ENCODE measurements around the gene GCN1. TPM values are rescaled to one million over a fixed set of nuclear protein-coding genes. Genes with fewer than 3 reads are reported as not detected.

GCN1 gene
- total RNA-seq, 4 donors from 2014 or later: 52.5 to 99.4 (median 72.1) TPM

DNA sequence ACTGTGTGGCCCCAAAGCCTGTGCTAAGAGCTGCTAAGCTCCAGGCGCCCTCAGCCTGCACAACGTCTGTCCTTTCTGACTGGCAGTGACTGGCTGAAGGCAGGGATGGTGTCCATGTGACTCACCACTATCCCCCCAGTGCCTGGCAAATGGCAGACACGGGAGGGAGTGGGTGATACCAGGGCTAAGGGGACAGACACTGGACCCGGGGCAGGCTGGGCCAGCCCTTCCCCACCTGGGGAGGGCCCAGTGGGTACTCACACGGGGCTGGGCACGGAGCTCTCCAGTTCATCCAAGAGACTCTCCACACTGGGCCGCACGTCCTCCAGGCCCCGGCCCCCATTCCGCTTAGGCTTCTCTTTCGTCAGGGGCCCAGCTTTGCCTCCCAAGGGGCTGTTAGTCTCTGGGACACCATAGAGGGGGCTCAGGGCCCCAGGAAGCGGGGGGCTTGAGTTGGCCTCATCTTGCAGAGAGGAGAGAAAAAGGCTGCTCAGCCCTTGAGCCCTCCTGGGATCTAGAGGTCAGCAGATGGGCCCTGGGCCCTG, 27.8 kb upstream of the GCN1 start:
- ATAC-seq (ENCODE audit: low FRiP score) (no peak), DNase-seq (ENCODE audit: low spot score) (no peak)
- TF ChIP-seq, protein P1, sequence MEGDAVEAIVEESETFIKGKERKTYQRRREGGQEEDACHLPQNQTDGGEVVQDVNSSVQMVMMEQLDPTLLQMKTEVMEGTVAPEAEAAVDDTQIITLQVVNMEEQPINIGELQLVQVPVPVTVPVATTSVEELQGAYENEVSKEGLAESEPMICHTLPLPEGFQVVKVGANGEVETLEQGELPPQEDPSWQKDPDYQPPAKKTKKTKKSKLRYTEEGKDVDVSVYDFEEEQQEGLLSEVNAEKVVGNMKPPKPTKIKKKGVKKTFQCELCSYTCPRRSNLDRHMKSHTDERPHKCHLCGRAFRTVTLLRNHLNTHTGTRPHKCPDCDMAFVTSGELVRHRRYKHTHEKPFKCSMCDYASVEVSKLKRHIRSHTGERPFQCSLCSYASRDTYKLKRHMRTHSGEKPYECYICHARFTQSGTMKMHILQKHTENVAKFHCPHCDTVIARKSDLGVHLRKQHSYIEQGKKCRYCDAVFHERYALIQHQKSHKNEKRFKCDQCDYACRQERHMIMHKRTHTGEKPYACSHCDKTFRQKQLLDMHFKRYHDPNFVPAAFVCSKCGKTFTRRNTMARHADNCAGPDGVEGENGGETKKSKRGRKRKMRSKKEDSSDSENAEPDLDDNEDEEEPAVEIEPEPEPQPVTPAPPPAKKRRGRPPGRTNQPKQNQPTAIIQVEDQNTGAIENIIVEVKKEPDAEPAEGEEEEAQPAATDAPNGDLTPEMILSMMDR (IDR thresholded peaks at IDR 0.05): no peak

DNA sequence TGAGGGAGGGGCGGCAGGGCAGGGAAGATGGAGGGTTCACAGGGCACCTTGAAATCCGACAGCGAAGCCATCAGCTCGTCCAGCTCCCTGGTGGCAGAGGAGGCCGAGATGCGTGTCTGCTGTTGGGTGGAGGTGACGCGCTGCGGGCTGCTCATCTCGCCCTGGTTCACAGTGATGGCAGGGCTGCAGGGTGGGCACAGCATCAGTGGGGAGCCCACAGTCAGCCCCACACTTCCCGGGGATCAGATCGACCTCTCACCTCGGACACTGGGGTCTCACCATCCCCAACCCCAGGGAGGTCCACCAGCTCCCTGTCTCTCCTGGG, 27.0 kb upstream of the GCN1 start:
- DNase-seq (ENCODE audit: low spot score): no peak
- no peak for ATAC-seq (ENCODE audit: low FRiP score)

DNA sequence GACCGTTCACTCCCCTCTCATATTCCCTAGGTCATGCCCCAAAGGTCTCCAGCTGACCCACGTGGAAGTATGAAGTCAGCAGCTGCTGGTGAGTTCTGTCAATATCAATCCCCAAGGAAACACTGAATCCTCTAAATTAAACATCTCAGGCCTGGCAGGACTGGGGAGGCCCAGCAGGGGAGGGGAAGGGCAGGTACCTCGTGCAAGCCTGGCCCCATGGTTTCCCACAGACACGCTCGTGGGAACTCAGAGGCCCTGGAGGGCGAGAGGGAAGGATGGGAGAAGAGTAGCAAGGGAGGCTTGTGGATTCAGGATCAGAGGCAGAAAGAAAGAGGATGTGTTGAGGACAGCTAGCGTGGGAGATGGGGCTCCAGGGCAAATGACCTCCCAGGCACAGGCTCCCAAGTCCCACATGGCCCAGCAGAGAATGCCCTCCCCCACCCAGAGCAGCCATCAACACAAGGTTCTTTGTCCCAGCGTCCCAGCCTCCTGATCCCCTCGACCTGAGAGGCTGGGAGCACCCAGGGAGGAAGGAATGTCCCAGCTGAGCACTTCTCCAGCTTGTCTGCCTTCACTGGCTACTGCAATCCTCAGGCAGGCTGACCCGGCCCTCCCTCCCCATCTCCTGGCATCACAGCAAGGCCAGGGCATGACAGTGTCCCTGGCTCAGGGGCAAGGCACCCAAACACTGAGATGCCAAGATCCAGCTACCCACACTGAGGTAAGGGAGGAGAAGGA, 26.5 kb upstream of the GCN1 start:
- no peak for DNase-seq (ENCODE audit: low spot score)
- TF ChIP-seq, protein P1 (IDR thresholded peaks at IDR 0.05): no peak
- no peak for ATAC-seq (ENCODE audit: low FRiP score)

More for the DNA sequence above, 27.0 kb upstream of the GCN1 start:
- TF ChIP-seq, protein P1 (IDR thresholded peaks at IDR 0.05): no peak

DNA sequence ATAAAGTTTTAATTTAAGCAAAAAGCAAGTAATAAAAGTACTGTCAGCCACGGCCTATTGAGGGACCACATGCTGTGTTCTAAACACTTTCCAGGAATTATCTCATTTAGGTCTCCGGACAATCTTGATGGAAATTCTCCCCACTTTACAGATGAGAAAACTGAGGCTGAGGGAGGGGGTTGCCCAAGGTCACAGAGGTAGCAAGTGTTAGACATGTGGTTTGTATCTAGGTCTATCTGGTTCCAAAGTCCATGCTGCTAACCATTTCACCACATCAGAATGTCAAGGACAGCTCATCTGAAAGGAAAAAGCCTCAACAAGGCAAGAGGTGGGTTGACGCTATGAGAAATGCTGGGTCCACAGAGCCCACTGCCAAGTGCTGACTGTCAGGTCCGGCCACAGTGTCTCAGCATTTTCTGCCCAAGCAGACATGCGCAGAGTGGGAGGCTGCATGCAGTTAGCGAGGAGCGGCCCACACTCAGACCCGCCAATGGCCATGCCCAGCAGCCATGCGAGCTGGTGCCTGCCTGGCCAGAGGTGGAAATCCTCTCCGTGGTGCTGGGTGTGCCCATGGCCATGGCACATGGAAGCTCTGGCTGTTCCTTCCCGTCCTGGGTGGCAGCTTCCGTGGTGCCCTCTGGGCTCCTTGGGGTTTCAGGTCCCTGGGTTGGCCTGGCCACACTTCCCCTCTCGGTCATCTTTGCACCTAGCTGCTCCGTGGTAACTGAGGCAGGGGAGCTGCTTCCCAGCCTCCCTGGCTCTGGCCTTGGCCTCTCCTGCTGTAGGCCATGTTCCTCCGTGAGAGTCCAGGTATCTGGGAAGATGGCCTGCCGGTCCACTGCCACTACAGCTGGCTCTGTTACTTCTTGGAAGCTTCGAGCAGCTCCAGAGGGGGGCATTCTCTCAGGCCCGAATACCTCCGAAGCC, 24.4 kb upstream of the GCN1 start:
- DNase-seq (ENCODE audit: low spot score): no peak
- TF ChIP-seq, protein P1 (IDR thresholded peaks at IDR 0.05): no peak
- ATAC-seq (ENCODE audit: low FRiP score): no peak

DNA sequence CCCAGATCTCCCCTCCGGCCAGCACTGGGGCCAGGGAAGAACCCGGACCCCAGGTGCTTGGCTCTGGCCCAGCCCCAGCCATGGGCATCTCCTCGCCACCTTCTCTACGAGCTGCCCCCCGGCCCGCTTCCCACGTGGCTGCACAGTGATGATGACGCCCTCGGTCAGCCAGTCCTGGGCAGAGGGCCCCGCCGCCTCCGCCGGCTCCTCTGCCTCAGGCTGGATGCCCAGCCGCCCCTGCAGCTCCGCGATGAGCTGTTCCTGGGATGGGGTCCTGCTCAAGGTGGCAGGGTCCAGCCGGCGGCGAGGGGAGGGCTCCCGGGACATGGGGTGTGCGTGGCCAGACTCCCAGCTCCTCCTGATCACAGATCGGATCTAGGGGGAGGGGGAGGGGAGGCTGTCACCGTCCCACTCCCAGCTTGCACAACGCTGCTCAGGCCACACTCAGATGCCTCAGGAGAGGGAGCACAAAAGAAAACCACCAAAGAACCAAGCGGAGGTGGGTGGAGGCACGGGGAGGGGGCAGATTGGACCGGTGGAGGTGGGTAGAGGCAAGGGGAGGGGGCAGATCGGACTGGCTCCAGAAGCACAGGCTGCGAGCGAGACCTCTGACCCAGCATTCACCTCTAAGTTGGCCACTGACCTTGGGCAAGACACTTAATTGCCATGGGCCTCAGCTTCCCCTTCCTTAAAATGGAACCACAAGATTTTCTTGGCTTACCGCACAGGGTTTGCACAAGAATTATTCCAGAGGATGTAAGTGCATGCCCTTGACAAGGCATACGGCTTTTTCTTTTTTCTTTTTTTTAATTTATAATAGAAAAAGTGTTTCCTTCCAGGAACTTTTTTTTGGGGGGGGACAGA, 22.5 kb upstream of the GCN1 start:
- TF ChIP-seq, protein P1 (IDR thresholded peaks at IDR 0.05): no peak
- ATAC-seq (ENCODE audit: low FRiP score) (no peak), DNase-seq (ENCODE audit: low spot score) (no peak)
